NT2/D1 (cell line): ENCODE data around the gene PTCD3.
A peak's percentile ranks its signal among the peaks of the same experiment; 100 is the strongest.

ENCODE experiments used
- DNase-seq: peaks from one replicate; pipeline ENCODE4 v3.0.0-alpha.2; 2011; ENCODE audit warnings: low read depth, low spot score
- H3K27me3 ChIP-seq: 2 replicates; pipeline ENCODE4 v1.6.0; 2011; ENCODE audit warnings: mild to moderate bottlenecking; ENCODE audit not compliant: insufficient read length, insufficient read depth
- H3K36me3 ChIP-seq: 2 replicates; pipeline ENCODE4 v1.6.1; 2011; ENCODE audit warnings: mild to moderate bottlenecking, low read length, mixed read lengths; ENCODE audit not compliant: insufficient read depth, insufficient read length
- H3K4me1 ChIP-seq: 2 replicates; pipeline ENCODE4 v1.5.1; 2011; ENCODE audit not compliant: insufficient read depth, insufficient read length
- H3K4me3 ChIP-seq: 2 replicates; pipeline ENCODE4 v1.5.1; 2011; ENCODE audit warnings: low read depth; ENCODE audit not compliant: insufficient read length
- H3K9ac ChIP-seq: 2 replicates; pipeline ENCODE4 v1.6.0; 2011; ENCODE audit warnings: low read depth; ENCODE audit not compliant: insufficient read length
- H3K9me3 ChIP-seq: 2 replicates; pipeline ENCODE4 v1.5.1; 2011; ENCODE audit warnings: mild to moderate bottlenecking, low read length; ENCODE audit not compliant: insufficient read depth
- SUZ12 ChIP-seq: IDR thresholded peaks from 2 replicates; pipeline ENCODE4 v1.6.1; 2011; ENCODE audit not compliant: insufficient read length, insufficient read depth; ENCODE audit errors: extremely low read depth
- YY1 ChIP-seq: IDR thresholded peaks from 2 replicates; pipeline ENCODE4 v1.6.1; 2011; ENCODE audit not compliant: insufficient read length, insufficient read depth
- ZNF274 ChIP-seq: IDR thresholded peaks from 2 replicates; pipeline ENCODE4 v1.6.1; 2011; ENCODE audit warnings: mild to moderate bottlenecking, low read depth, low read length

Gene PTCD3

DNA sequence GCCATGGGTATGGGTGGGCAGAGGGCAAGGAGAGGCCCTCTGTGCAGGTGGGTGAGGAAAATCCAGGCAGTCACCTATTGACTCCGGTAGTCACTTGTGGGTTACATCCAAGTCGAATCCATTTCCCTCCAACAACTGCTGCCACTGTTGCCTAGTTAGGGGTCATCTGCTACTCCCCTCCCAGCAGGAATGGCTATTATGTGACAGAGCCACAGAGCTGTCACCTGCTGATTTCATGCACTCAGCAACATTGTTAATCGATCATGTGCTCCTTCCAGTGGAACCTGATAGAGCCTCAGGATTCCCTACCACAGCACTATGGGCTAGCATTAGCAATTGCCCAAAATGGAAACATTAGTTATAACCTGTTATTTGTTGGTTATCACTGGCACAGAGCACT lies 31.8 kb upstream of the PTCD3 start:
- Histone ChIP-seq H3K9ac (no peak overlapping the region), H3K36me3 (peaks cover 94% of the 10 kb centered on the region)

GRCh38 chr2:86074811-86075210 lies 31.2 kb upstream of the PTCD3 start:
- DNase-seq = no peak
- H3K36me3 ChIP-seq = peaks cover 94% of the 10 kb centered on the region
- peaks cover 2% of the 10 kb centered on the region for H3K4me1 ChIP-seq
- H3K9me3 ChIP-seq = no peaks in the 10 kb centered on the region
- H3K4me3 ChIP-seq = no peak overlapping the region
- H3K27me3 ChIP-seq = no peaks in the 10 kb centered on the region
- no peak overlapping the region for H3K9ac ChIP-seq
- TF ChIP-seq YY1 = no peak
- no peak for TF ChIP-seq SUZ12
- no peak for TF ChIP-seq ZNF274

More for the DNA sequence above, 31.8 kb upstream of the PTCD3 start:
- no peak for TF ChIP-seq ZNF274
- no peak for TF ChIP-seq SUZ12
- peaks cover 2% of the 10 kb centered on the region for H3K4me1 ChIP-seq
- DNase-seq = no peak
- H3K9me3 ChIP-seq = no peaks in the 10 kb centered on the region
- no peaks in the 10 kb centered on the region for H3K27me3 ChIP-seq
- H3K4me3 ChIP-seq = no peak overlapping the region

DNA sequence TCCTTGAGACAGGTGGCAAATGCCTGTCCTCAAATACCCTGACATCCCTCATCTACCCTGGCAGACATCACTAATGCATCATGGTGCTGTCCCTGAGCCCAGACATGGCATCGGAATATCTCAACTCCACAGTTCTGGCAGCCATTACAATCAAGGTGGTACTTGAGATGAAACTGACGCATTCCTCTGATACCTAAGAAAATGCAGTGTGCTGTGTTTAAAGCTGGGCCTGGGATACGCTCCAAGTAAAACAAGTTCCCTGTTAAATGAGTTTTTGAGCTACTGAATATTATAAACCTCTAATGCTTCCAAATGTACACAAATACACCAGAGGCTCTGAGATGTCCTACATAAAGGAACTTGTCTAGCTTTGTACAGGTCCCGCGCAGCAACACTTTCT lies 30.1 kb upstream of the PTCD3 start:
- Histone ChIP-seq H3K36me3 (peaks cover 95% of the 10 kb centered on the region), H3K9ac (no peak overlapping the region), H3K4me3 (no peak overlapping the region), H3K4me1 (no peaks in the 10 kb centered on the region), H3K9me3 (no peaks in the 10 kb centered on the region), H3K27me3 (no peaks in the 10 kb centered on the region)
- TF ChIP-seq SUZ12 (no peak), YY1 (no peak), ZNF274 (no peak)
- no peak for DNase-seq

GRCh38 chr2:86078774-86079545 lies 27.1 kb upstream of the PTCD3 start:
- peaks cover 85% of the 10 kb centered on the region for H3K36me3 ChIP-seq
- H3K4me3 ChIP-seq = no peak overlapping the region
- no peaks in the 10 kb centered on the region for H3K27me3 ChIP-seq
- no peak for TF ChIP-seq YY1
- TF ChIP-seq ZNF274 = no peak
- TF ChIP-seq SUZ12 = no peak
- H3K9ac ChIP-seq = no peak overlapping the region
- DNase-seq = no peak
- no peaks in the 10 kb centered on the region for H3K9me3 ChIP-seq
- H3K4me1 ChIP-seq = no peaks in the 10 kb centered on the region

DNA sequence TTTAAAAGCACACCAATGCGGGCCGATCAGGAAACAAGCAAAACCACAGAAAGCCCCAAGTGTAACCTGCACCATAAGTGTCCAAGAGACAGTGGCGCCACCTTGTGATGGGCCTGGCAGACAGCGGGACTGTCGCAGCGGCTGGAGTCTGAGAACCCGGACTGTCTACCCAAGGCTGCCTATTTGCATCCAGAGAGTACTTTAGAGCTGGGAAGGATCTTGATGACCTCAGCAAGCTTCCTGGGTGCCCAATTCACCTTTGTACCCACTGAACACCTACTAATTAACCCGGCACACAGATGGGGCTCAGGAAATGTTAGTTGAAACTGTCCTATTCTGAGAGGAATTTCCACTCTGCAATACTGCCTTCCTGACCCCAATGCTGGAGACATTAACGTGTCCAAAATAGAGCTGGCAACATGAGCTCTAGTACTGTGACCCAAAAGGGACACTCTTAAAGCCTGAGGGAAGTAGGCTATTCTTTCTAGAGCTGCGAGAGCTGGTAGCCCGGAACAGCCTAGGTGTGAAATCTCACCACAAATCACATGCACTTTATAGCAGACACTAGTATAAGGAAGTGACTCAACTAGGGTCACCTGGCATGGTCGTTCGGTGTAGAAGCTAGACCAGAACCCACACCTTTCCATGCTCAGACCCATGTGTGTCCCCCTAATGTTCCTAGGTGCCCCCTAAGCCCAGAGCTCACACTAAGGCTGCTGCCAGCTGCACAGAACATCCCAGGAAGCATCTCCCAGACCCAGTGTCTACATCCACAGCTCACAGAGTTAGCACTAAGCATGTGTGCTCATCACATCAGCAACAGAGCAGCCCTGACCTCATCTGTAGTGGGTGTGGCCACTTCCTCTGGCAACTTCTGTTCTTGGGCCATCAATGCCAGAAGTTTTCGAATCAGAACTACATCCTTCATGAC lies 25.8 kb upstream of the PTCD3 start:
- Histone ChIP-seq H3K27me3 (no peaks in the 10 kb centered on the region), H3K4me1 (no peaks in the 10 kb centered on the region), H3K4me3 (no peak overlapping the region), H3K9me3 (no peaks in the 10 kb centered on the region), H3K9ac (no peak overlapping the region), H3K36me3 (peaks cover 77% of the 10 kb centered on the region)
- TF ChIP-seq SUZ12 = no peak
- TF ChIP-seq ZNF274 = no peak
- TF ChIP-seq YY1 = no peak
- DNase-seq = peak; percentile 27

GRCh38 chr2:86081724-86082123 lies 24.3 kb upstream of the PTCD3 start:
- DNase-seq = no peak
- no peaks in the 10 kb centered on the region for H3K9me3 ChIP-seq
- no peaks in the 10 kb centered on the region for H3K4me1 ChIP-seq
- H3K36me3 ChIP-seq = peaks cover 77% of the 10 kb centered on the region
- no peak overlapping the region for H3K9ac ChIP-seq
- H3K4me3 ChIP-seq = no peak overlapping the region
- H3K27me3 ChIP-seq = no peaks in the 10 kb centered on the region
- TF ChIP-seq ZNF274 (no peak), YY1 (no peak), SUZ12 (no peak)

DNA sequence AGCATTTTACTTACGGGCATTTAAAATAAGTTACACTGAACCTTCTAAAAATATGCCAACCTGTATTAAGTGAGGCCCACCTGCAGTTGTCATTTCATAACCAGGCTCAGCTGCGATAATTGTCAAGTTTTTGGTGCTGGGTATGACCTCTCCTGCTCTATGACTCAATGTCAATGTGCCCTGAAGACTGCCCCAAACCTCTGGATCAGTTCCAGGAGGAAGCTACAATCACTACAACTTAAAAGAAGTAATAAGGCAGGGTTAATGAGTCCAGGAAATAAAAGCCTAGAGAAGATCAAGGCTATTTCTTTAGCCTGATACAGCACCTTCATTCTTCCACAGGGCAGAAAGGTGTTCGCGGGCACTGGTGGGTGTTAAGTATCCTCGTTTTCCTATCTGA lies 23.3 kb upstream of the PTCD3 start:
- Histone ChIP-seq H3K36me3 (peaks cover 75% of the 10 kb centered on the region), H3K4me1 (no peaks in the 10 kb centered on the region), H3K27me3 (no peaks in the 10 kb centered on the region), H3K4me3 (no peak overlapping the region), H3K9ac (no peak overlapping the region), H3K9me3 (no peaks in the 10 kb centered on the region)
- TF ChIP-seq YY1 = no peak
- TF ChIP-seq SUZ12 = no peak
- TF ChIP-seq ZNF274 = no peak
- no peak for DNase-seq
